ENCODE results near the gene ADCK2.
"Not testable (repeated sequence)": the region's sequence is repeated elsewhere in the genome, so short reads cannot be mapped to it uniquely, and the experiment has no call there.

ADCK2 gene

DNA sequence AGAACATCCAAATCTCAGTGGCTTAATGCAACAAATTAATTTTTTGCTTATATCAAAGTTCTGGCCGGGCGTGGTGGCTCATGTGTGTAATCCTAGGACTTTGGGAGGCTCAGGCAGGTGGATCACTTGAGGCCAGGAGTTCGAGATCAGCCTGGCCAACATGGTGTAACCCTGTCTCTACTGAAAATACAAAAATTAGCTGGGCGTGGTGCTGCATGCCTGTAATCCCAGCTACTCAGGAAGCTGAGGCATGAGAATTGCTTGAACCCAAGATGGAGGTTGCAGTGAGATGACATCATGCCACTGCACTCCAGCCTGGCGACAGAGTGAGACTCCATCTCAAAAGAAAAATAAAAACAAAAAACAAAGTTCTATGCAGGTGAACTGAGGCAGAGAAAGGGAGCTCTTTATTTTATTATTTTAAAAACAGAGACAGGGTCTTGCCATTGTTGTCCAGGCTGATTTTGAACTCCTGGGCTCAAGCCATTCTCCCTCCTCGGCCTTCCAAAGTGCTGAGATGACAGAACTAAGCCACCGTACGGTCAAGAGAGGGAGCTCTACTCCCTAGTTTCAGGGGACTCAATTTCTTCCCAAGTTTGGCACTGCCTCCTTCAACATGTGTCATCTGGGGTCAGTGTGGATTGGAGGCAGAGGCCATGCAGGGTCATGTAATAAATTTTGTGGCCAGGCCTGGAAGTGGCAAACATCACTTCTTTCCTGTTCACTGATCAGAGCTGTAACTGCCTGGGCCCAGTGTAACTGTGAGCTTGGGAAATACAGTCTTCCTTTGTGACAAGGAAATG, 2.4 kb downstream of the ADCK2 start:
- no peak for DNase-seq

- DNase-seq = no peak
These were observed 3.0 kb downstream of the ADCK2 start for GRCh38 chr7:140675726-140676125.

GRCh38 chr7:140676306-140676705, 3.6 kb downstream of the ADCK2 start:
- no peak for DNase-seq

DNA sequence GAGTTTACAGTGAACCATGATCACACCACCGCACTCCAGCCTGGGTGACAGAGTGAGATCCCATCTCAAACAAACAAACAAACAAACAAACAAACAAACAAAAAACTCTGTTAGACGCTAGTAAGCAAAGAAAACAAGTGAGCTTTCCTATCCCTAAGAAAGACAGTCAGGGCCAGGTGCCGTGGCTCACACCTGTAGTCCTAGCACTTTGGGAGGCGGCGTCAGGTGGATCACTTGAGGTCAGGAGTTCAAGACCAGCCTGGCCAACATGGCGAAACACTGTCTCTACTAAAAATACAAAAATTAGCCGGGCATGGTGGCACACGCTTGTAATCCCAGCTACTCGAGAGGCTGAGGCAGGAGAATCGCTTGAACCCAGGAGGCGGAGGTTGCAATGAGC, 4.2 kb downstream of the ADCK2 start:
- DNase-seq = not testable (repeated sequence)

DNA sequence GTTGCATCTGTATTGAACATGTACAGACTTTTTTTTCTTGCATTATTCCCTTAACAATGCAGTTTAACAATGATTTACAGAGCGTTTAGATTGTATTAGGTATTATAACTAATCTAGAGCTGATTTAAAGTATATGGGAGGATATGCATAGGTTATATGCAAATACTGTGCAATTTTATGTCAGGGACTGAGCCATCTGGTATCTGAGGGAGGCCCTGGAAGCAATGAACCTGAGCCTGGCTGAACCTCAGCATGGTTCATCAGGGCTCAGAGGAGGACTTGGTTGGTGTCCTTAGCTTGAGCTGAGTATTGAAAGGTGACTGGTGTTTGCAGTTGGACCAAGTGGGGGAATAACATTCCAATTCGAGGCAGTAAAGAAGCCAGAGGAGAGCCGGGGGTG, 4.8 kb downstream of the ADCK2 start:
- DNase-seq = no peak

- no peak for DNase-seq
These were observed 5.5 kb downstream of the ADCK2 start for GRCh38 chr7:140678081-140678815.

DNA sequence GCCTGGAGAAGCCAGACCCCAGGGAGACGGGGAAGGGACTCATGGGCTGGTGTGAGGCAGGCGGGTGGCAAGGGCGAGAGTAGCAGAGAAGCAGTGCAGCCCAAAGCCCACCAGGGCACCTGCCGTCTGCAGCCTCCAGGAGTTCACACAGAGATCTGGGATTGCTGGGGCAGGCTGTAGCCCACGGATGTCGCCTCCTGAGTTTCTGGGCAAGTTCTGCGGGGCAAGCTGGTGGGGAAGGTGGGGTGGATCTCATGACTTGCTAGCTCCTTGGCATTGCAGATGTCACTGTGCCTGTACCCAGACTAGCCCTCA, 6.0 kb downstream of the ADCK2 start:
- DNase-seq = no peak

- DNase-seq = no peak
These were observed 6.4 kb downstream of the ADCK2 start for GRCh38 chr7:140679186-140679585.

- DNase-seq = no peak
These were observed 8.1 kb downstream of the ADCK2 start for GRCh38 chr7:140680886-140681285.

GRCh38 chr7:140681766-140682165, 9.0 kb downstream of the ADCK2 start:
- no peak for DNase-seq

DNA sequence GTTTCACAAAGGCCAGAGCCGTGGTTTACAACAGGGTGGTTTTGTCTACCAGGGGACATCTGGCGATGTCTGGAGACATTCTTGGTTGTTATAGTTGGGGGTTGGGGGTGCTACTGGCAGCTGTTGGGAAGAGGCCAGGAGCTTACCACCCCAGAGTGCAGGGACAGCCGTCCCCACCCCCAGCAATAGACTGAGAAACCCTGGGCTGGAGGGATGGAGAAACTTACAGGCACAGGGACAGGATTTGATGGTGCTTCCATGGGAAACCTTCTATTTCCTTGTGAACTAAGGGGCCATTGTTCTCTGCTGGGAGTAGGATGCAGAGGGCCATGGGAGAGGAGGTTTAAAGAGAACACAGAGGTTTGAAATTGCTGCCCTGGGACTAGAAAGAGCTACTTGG, 10.9 kb downstream of the ADCK2 start:
- DNase-seq = no peak

GRCh38 chr7:140684066-140684950, 11.6 kb downstream of the ADCK2 start:
- no peak for DNase-seq

DNA sequence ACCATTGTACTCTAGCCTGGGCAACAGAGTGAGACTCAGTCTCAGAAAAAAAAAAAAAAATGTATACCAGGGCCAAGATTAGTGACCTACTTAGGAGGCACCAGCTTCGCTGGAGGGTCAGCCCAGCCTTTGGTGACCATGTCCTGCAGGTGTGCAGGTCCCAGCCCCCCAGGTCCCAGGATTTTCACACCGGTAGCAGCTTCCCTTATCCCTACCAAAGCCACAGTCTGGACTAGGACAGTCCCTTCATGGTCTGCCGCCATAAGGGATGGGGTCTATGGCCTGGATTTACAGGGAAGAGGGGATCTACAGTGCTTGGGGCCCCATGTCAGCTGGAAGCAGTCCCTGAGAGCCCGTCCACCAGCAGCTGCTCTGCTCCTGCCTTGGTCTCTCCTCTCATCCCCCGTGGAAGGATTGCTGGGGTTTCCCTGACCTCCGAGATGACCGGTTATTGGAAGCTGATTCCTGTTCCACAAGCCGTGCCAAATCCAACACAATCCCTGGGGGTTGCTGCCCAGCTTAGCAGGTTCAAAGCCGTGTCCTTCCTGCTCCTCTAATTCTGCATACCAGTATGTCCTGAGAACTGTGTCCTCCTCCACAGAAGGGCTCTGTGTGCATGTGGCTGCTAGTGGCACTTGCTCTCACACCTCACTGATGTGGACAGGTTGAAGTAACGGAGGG, 12.8 kb downstream of the ADCK2 start:
- DNase-seq = no peak

- no peak for DNase-seq
These were observed 14.2 kb downstream of the ADCK2 start for GRCh38 chr7:140686921-140687320.

- no peak for DNase-seq
These were observed 15.6 kb downstream of the ADCK2 start for GRCh38 chr7:140688341-140688740.

- no peak for DNase-seq
These were observed 16.7 kb downstream of the ADCK2 start for GRCh38 chr7:140689199-140690152.

GRCh38 chr7:140691376-140692045, 18.8 kb downstream of the ADCK2 start:
- DNase-seq = no peak

DNA sequence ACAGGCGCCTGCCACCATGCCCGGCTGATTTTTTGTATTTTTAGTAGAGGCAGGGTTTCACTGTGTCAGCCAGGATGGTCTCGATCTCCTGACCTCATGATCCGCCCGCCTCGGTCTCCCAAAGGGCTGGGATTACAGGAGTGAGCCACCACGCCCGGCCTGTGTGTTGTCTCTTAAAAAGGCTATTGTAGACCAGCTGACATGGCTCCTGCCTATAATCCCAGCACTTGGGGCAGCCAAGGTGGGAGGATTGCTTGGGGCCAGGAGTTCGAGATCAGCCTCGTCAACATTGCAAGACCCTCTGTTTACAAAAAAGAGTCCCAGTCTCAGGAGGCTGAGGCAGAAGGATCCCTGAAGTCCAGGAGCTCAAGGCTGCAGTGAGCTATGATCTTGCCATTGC, 21.1 kb downstream of the ADCK2 start:
- DNase-seq = not testable (repeated sequence)

DNA sequence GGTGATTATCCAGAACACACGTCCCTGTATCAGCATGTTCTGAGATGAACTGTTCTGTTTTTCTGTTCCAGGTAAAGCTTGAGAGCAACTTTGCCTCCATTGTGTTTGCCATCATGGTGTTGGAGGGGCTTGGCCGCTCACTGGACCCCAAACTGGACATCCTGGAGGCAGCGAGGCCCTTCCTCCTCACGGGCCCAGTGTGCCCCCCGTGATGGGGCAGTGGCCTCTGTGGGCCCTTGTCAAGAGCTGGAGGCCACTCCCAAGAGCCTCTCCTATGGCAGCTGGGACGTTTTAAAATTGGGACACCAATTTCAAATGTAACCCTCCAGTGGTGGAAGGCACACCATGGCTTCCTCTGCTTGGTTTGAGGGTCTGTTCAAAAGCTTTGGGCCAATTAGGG, 21.8 kb downstream of the ADCK2 start:
- no peak for DNase-seq

- no peak for DNase-seq
These were observed 22.6 kb downstream of the ADCK2 start for GRCh38 chr7:140695381-140695780.

Data from effector CD8-positive, alpha-beta T cell (primary cell).